ENCODE measurements around the gene PABPN1L. TPM values are rescaled to one million over a fixed set of nuclear protein-coding genes. Genes with fewer than 3 reads are reported as not detected.

Gene PABPN1L
- total and polyA plus RNA-seq, 2 of the 13 experiments (the other 11 are each of a cell fraction or from before 2014, with no cell fraction given) = not detected

- TF ChIP-seq AGO2 (optimal IDR thresholded peaks at IDR 0.05; ENCODE audit: low read depth, low read length) (no peak), ATF4 (CRISPR knock-in tag; IDR thresholded peaks at IDR 0.05) (no peak), TP53 (CRISPR knock-in tag; conservative IDR thresholded peaks at IDR 0.05) (no peak), ZNF17 (CRISPR knock-in tag; IDR thresholded peaks at IDR 0.05) (no peak), ATF3 (CRISPR knock-in tag; IDR thresholded peaks at IDR 0.05) (no peak)
These were observed 11.9 kb upstream of the PABPN1L start (continued) for GRCh38 chr16:88878356-88878755.

- Histone ChIP-seq H3K4me2 (ENCODE audit: low read depth, low read length) (no peak overlapping the region), H3K27ac (ENCODE audit: extremely low read length, insufficient read depth, low read length) (no peak overlapping the region), H3K36me3 (replicated peaks in 1 of 2; ENCODE audit: control insufficient read depth in 1 of 2, insufficient read depth in 2 of 2, low read length in 2 of 2) (no peaks in the 10 kb centered on the region), H3K9me3 (ENCODE audit: low read length) (no peaks in the 10 kb centered on the region), H3K27me3 (ENCODE audit: control insufficient read depth in 1 of 2, insufficient read depth in 2 of 2, low read length in 2 of 2) (peaks cover 47 to 96% of the 10 kb centered on the region in 2 experiments), H3K4me3 (replicated peaks in 1 of 3; ENCODE audit: insufficient read depth in 1 of 3, low read depth in 2 of 3, low read length in 3 of 3) (no peak overlapping the region), H3K79me2 (ENCODE audit: insufficient read depth, low read length) (no peaks in the 10 kb centered on the region), H4K20me1 (ENCODE audit: insufficient read depth, low read length) (peaks cover 8% of the 10 kb centered on the region; the same call in 1 of the 2 replicates), H3K4me1 (ENCODE audit: insufficient read depth, low read length) (peaks cover 24% of the 10 kb centered on the region), H3K9ac (ENCODE audit: insufficient read depth, low read depth, low read length) (no peak overlapping the region), H2AFZ (ENCODE audit: low read length) (no peak overlapping the region)
- DNase-seq (ENCODE audit: low spot score) = no peak
- 24% methylated on average over 20 of the region's 20 CpGs for WGBS (ENCODE audit: low lambda C conversion rate)
- TF ChIP-seq SCMH1 (CRISPR knock-in tag; IDR thresholded peaks at IDR 0.05; ENCODE audit: borderline replicate concordance) (no peak), ZNF543 (CRISPR knock-in tag; IDR thresholded peaks at IDR 0.05) (no peak), RBM22 (optimal IDR thresholded peaks at IDR 0.05; ENCODE audit: low read length) (no peak), MLX (CRISPR knock-in tag; IDR thresholded peaks at IDR 0.05) (no peak)
- no peak for ATAC-seq
- no TSS peak for BruUV-seq (replicated peaks)
- ChIA-PET CTCF (ENCODE audit: low intra/inter-chr PET ratio, low total read pairs) (no interaction called here), POLR2A (no interaction called here)
- FAIRE-seq = no peak
- intact Hi-C loops (cut with micrococcal nuclease; ENCODE audit: unreplicated experiment) = no loop called here
- in situ Hi-C loops (cut with HindIII; ENCODE audit: extremely low pct_ligation_motif_present, low pct_unique_long_range_greater_than_20kb) = no loop called here
These were observed 11.3 kb upstream of the PABPN1L start for GRCh38 chr16:88877564-88878289.

All from HepG2 (cell line).